ENCODE measurements around the gene SLC4A5.

DNA sequence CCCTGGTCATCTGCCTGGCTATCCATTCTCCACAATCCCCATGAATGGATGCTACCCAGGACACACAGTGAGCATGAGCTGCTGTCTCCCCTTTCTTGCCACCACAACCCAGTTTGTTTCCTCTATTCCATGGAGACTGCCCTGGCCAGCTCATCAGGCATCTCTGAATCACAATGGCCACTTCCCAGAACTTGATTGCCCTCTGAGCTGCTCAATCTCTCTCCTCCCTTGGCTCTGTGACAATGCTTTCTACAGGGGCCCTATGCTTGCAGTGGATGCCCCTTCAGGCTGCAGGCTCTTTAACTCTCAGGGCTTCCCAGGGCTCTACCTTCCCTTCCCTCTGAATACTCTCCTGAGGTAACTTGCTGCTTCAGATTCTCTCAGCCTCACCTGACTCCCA, 14.4 kb upstream of the SLC4A5 start:
- TF ChIP-seq, protein P1, sequence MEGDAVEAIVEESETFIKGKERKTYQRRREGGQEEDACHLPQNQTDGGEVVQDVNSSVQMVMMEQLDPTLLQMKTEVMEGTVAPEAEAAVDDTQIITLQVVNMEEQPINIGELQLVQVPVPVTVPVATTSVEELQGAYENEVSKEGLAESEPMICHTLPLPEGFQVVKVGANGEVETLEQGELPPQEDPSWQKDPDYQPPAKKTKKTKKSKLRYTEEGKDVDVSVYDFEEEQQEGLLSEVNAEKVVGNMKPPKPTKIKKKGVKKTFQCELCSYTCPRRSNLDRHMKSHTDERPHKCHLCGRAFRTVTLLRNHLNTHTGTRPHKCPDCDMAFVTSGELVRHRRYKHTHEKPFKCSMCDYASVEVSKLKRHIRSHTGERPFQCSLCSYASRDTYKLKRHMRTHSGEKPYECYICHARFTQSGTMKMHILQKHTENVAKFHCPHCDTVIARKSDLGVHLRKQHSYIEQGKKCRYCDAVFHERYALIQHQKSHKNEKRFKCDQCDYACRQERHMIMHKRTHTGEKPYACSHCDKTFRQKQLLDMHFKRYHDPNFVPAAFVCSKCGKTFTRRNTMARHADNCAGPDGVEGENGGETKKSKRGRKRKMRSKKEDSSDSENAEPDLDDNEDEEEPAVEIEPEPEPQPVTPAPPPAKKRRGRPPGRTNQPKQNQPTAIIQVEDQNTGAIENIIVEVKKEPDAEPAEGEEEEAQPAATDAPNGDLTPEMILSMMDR (IDR thresholded peaks at IDR 0.05), result no peak
- no peak for TF ChIP-seq POLR2AphosphoS5 (IDR thresholded peaks at IDR 0.05)
- no peak for TF ChIP-seq EP300 (IDR thresholded peaks at IDR 0.05)
